Tibial artery (tissue), 4 donors: Measurements from ENCODE around the gene PLSCR3.

ENCODE experiments used
- DNase-seq, 2 donors: peaks; one replicate each; pipeline ENCODE4 v3.0.0-alpha.2; 2019
- H3K27ac ChIP-seq, 2 donors: fragments of 200-600 bp; sonication (generic) in 1 of 2; 1 replicate in 1 of 2; 2 replicates in 1 of 2; pipeline ENCODE4 v1.5.1; 2018 to 2019; ENCODE audit warnings: mild to moderate bottlenecking in 1 of 2
- H3K27me3 ChIP-seq, 2 donors: fragments of 200-600 bp; sonication (generic) in 1 of 2; one replicate each; pipeline versions ENCODE4 v1.5.1 to v1.6.0; 2016 to 2019
- H3K36me3 ChIP-seq, 3 donors: fragments of 200-600 bp; sonication (generic) in 2 of 3; one replicate each; pipeline ENCODE4 v1.5.1; 2016 to 2019; ENCODE audit warnings: mild to moderate bottlenecking in 2 of 3
- H3K4me1 ChIP-seq, 4 donors: fragments of 200-600 bp; sonication (generic) in 2 of 4; 1 replicate in 3 of 4; 2 replicates in 1 of 4; pipeline ENCODE4 v1.5.1; 2016 to 2019
- H3K4me3 ChIP-seq, 2 donors: fragments of 200-600 bp; sonication (generic) in 1 of 2; 1 replicate in 1 of 2; 2 replicates in 1 of 2; pipeline ENCODE4 v1.5.1; 2018 to 2019; ENCODE audit warnings: mild to moderate bottlenecking in 2 of 2
- H3K9me3 ChIP-seq, 3 donors: fragments of 200-600 bp; sonication (generic) in 1 of 3; one replicate each; pipeline ENCODE4 v1.5.1; 2016 to 2019
- intact Hi-C: fragments of 100-400 bp; cut with DNase I; formaldehyde crosslinking; loops from one replicate; pipeline ENCODE4 v1.15.0; 2023; ENCODE audit warnings: low total_unique reads
- TF ChIP-seq, protein P1 (sequence below), 2 experiments: fragments of 200-600 bp in 1 of 2; fragments of 450-650 bp in 1 of 2; IDR thresholded peaks; one replicate each; pipeline ENCODE4 v1.5.1; 2017 to 2019; ENCODE audit warnings: antibody characterized with exemption in 2 of 2, mild to moderate bottlenecking in 1 of 2, moderate library complexity in 1 of 2

PLSCR3 gene

DNA sequence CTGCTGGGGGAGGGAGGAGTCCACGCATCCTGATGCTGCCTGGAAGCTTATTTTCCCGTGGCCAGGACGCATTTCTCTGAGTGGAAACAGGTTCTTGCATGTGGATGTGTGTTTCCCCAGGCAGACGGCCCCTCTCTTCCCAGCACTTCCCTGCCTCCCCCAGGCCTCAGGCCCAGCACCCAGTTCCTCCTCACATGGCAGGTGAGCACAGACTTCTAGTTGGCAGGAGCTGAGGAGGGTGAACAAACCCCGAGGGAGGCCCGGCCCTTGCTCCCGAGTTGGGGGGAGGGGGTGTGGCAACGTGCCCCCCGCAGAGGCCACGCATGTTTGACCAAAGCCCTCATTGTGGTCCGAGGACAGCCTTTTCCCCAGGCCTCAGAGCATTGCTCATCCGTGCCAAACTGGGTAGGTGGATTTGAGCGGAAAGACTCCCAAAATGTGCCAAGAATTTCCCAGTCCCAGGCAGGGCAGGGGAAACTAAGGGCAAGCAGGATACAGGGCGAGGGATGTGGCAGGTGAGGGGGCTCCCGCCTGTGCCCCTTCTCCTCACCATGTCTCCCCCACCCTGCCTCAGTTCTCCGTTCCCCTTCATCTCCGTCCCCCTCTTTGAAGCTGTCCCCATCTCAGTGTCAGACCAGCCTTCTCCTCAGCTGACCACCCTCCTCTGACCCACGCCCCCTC is 24.3 kb upstream of the PLSCR3 start:
- Histone ChIP-seq H3K4me1 (no peaks in the 10 kb centered on the region), H3K27me3 (peaks cover 0 to 9% of the 10 kb centered on the region in 2 donors), H3K4me3 (no peak overlapping the region), H3K9me3 (no peaks in the 10 kb centered on the region), H3K36me3 (peaks cover 0 to 40% (median 20%) of the 10 kb centered on the region in 3 donors), H3K27ac (no peak overlapping the region)
- DNase-seq, result no peak
- TF ChIP-seq, protein P1, sequence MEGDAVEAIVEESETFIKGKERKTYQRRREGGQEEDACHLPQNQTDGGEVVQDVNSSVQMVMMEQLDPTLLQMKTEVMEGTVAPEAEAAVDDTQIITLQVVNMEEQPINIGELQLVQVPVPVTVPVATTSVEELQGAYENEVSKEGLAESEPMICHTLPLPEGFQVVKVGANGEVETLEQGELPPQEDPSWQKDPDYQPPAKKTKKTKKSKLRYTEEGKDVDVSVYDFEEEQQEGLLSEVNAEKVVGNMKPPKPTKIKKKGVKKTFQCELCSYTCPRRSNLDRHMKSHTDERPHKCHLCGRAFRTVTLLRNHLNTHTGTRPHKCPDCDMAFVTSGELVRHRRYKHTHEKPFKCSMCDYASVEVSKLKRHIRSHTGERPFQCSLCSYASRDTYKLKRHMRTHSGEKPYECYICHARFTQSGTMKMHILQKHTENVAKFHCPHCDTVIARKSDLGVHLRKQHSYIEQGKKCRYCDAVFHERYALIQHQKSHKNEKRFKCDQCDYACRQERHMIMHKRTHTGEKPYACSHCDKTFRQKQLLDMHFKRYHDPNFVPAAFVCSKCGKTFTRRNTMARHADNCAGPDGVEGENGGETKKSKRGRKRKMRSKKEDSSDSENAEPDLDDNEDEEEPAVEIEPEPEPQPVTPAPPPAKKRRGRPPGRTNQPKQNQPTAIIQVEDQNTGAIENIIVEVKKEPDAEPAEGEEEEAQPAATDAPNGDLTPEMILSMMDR (IDR thresholded peaks at IDR 0.05), result no peak
- intact Hi-C loops, result no loop called here

DNA sequence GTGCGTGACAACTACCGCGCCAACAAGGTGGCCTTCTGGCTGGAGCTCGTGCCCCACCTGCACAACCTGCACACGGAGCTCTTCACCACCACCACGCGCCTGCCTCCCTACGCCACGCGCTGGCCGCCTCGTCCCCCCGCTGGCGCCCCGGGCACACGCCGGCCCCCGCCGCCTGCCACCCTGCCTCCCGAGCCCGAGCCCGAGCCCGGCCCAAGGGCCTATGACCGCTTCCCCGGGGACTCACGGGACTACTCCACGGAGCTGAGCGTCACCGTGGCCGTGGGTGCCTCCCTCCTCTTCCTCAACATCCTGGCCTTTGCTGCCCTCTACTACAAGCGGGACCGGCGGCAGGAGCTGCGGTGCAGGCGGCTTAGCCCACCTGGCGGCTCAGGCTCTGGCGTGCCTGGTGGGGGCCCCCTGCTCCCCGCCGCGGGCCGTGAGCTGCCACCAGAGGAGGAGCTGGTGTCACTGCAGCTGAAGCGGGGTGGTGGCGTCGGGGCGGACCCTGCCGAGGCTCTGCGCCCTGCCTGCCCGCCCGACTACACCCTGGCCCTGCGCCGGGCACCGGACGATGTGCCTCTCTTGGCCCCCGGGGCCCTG is 22.8 kb upstream of the PLSCR3 start:
- Histone ChIP-seq H3K9me3 (no peaks in the 10 kb centered on the region), H3K27me3 (peaks cover 0 to 9% of the 10 kb centered on the region in 2 donors), H3K36me3 (peaks cover 0 to 40% (median 20%) of the 10 kb centered on the region in 3 donors), H3K4me3 (no peak overlapping the region), H3K27ac (no peak overlapping the region), H3K4me1 (no peaks in the 10 kb centered on the region)
- TF ChIP-seq, protein P1 (IDR thresholded peaks at IDR 0.05), result no peak
- intact Hi-C loops, result no loop called here
- no peak for DNase-seq

DNA sequence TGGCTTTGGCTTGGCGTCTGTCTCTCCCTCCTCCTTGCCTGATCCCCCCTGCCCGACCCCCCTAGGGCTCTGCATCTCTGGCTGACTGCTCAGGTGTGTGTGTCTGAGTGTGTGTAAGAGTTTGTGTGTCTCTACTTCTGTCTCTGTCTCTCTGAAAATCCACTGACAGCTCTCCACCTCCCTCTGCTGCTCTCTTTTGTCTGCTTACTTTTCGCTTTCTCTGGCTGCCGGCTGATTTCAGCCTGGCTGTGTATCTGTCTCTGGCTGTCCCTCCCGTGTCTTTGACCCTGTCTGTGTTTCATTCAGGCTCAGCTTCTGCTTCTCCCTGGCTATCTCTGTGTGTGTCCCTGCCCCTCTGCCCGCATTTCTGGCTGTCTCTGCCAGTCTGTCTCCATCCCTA is 22.0 kb upstream of the PLSCR3 start:
- H3K27ac ChIP-seq, result no peak overlapping the region
- no peaks in the 10 kb centered on the region for H3K9me3 ChIP-seq
- H3K36me3 ChIP-seq, result peaks cover 0 to 40% (median 20%) of the 10 kb centered on the region in 3 donors
- no peak for DNase-seq
- intact Hi-C loops, result no loop called here
- TF ChIP-seq, protein P1 (IDR thresholded peaks at IDR 0.05), result no peak
- peaks cover 0 to 9% of the 10 kb centered on the region in 2 donors for H3K27me3 ChIP-seq
- no peak overlapping the region for H3K4me3 ChIP-seq
- H3K4me1 ChIP-seq, result no peaks in the 10 kb centered on the region

DNA sequence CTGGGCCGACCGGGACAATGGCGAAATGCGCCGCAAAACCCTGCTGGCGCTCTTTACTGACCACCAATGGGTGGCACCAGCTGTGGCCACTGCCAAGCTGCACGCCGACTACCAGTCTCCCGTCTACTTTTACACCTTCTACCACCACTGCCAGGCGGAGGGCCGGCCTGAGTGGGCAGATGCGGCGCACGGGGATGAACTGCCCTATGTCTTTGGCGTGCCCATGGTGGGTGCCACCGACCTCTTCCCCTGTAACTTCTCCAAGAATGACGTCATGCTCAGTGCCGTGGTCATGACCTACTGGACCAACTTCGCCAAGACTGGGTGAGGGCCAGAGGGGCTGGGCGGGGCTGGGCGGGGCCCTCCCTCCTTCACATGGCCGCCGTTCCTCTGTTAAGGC is 21.5 kb upstream of the PLSCR3 start:
- H3K27ac ChIP-seq, result no peak overlapping the region
- peaks cover 0 to 9% of the 10 kb centered on the region in 2 donors for H3K27me3 ChIP-seq
- no peaks in the 10 kb centered on the region for H3K9me3 ChIP-seq
- peaks cover 0 to 43% (median 20%) of the 10 kb centered on the region in 3 donors for H3K36me3 ChIP-seq
- TF ChIP-seq, protein P1 (IDR thresholded peaks at IDR 0.05), result no peak
- no peak for DNase-seq
- no peak overlapping the region for H3K4me3 ChIP-seq
- intact Hi-C loops, result no loop called here
- no peaks in the 10 kb centered on the region for H3K4me1 ChIP-seq

DNA sequence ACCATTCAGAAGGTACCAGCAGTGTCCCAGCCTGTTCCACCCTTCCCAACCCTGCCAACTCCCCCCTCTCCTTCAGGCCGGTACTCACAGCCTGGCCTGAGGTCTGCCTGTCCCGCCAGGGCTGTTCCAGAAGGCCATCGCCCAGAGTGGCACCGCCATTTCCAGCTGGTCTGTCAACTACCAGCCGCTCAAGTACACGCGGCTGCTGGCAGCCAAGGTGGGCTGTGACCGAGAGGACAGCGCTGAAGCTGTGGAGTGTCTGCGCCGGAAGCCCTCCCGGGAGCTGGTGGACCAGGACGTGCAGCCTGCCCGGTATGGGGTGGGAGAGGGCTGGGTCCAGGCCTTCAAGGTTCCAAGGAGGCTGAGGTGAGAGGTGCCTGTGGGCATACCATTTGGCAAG is 20.5 kb upstream of the PLSCR3 start:
- no peak overlapping the region for H3K27ac ChIP-seq
- peaks cover 0 to 5% of the 10 kb centered on the region in 2 donors for H3K27me3 ChIP-seq
- H3K4me1 ChIP-seq, result no peaks in the 10 kb centered on the region
- intact Hi-C loops, result no loop called here
- no peak overlapping the region for H3K4me3 ChIP-seq
- H3K9me3 ChIP-seq, result no peaks in the 10 kb centered on the region
- TF ChIP-seq, protein P1 (IDR thresholded peaks at IDR 0.05), result no peak
- no peak for DNase-seq
- H3K36me3 ChIP-seq, result peaks cover under 1 to 52% (median 27%) of the 10 kb centered on the region in 3 donors
